Fibroblast of lung (primary cell): ENCODE data around the gene FRS2. TPM values are rescaled to one million over a fixed set of nuclear protein-coding genes. Genes with fewer than 3 reads are reported as not detected.

Source experiments
- DNase-seq, 2 donors: peaks; one replicate each; pipeline versions ENCODE4 v3.0.0 to v3.0.0-alpha.2; 2010; ENCODE audit warnings: low read depth in 2 of 2
- H2AFZ ChIP-seq: 2 replicates; pipeline ENCODE4 v1.5.1; 2012; ENCODE audit warnings: low read length, control low read depth, inconsistent platforms
- H3K27ac ChIP-seq: 2 replicates; pipeline ENCODE4 v1.5.1; 2011; ENCODE audit warnings: low read length, control low read depth; ENCODE audit not compliant: insufficient read depth
- H3K27me3 ChIP-seq: 2 replicates; pipeline ENCODE4 v1.5.1; 2011; ENCODE audit warnings: mild to moderate bottlenecking, low read length; ENCODE audit not compliant: control insufficient read depth, insufficient read depth
- H3K36me3 ChIP-seq: 2 replicates; pipeline ENCODE4 v1.5.1; 2011; ENCODE audit warnings: low read length; ENCODE audit not compliant: control insufficient read depth, insufficient read depth
- H3K4me1 ChIP-seq: 2 replicates; pipeline ENCODE4 v1.5.1; 2011; ENCODE audit warnings: low read length; ENCODE audit not compliant: control insufficient read depth, insufficient read depth; ENCODE audit errors: extremely low read depth
- H3K4me2 ChIP-seq: 2 replicates; pipeline ENCODE4 v1.5.1; 2011; ENCODE audit warnings: low read length, control low read depth; ENCODE audit not compliant: insufficient read depth; ENCODE audit errors: extremely low read depth
- H3K4me3 ChIP-seq, 4 experiments: fragments of 200-600 bp in 1 of 4; sonication (generic) in 1 of 4; replicated peaks in 1 of 4; 2 replicates each; pipeline ENCODE4 v1.5.1; 2011 to 2016; ENCODE audit warnings: low read length in 4 of 4, low read depth in 3 of 4, mild to moderate bottlenecking in 3 of 4, control low read depth in 2 of 4, inconsistent platforms in 1 of 4, mixed read lengths in 1 of 4; ENCODE audit not compliant: insufficient read depth in 1 of 4; ENCODE audit errors: control extremely low read depth in 1 of 4
- H3K79me2 ChIP-seq: 2 replicates; pipeline ENCODE4 v1.5.1; 2012; ENCODE audit warnings: mild to moderate bottlenecking, low read length, inconsistent platforms; ENCODE audit not compliant: control insufficient read depth, insufficient read depth
- H3K9ac ChIP-seq: 2 replicates; pipeline ENCODE4 v1.5.1; 2011; ENCODE audit warnings: mild to moderate bottlenecking, low read length, control low read depth; ENCODE audit not compliant: insufficient read depth
- H3K9me3 ChIP-seq: 2 replicates; pipeline ENCODE4 v1.5.1; 2012; ENCODE audit warnings: low read depth, low read length; ENCODE audit not compliant: control insufficient read depth, insufficient read depth
- H4K20me1 ChIP-seq: 2 replicates; pipeline ENCODE4 v1.5.1; 2011; ENCODE audit warnings: low read length; ENCODE audit not compliant: control insufficient read depth, insufficient read depth; ENCODE audit errors: extremely low read depth
- CTCF ChIP-seq, 2 donors: IDR thresholded peaks in 1 of 2; conservative IDR thresholded peaks in 1 of 2; 1 replicate in 1 of 2; 2 replicates in 1 of 2; pipeline ENCODE4 v1.5.1; 2011 to 2012; ENCODE audit warnings: low read length in 2 of 2, control low read depth in 1 of 2, inconsistent platforms in 1 of 2, low read depth in 1 of 2, mild to moderate bottlenecking in 1 of 2
- EZH2 ChIP-seq: IDR thresholded peaks from 2 replicates; pipeline ENCODE4 v1.5.1; 2012; ENCODE audit warnings: low read length, control low read depth, mild to moderate bottlenecking; ENCODE audit errors: missing control alignments
- polyA plus RNA-seq, 2 donors: library from polyadenylated mRNA; depleted of rRNA in 1 of 2; stranded (reverse) in 1 of 2; unstranded in 1 of 2; fragments of >200 nt; gene quantifications; 2 replicates each; pipeline ENCODE4 v1.2.1, GENCODE V29; 2011 to 2012; ENCODE audit warnings: missing spikeins in 1 of 2
- total RNA-seq: library from RNA; depleted of rRNA; stranded (reverse); fragments of >200 nt; gene quantifications from 2 replicates; pipeline ENCODE4 v1.2.1, GENCODE V29; 2014

FRS2 gene
- total and polyA plus RNA-seq, 2 donors (not counting 1 experiment from before 2014, with no cell fraction given): 37.1 to 45.9 TPM

- Histone ChIP-seq H3K4me1 (no peaks in the 10 kb centered on the region), H2AFZ (no peak overlapping the region), H3K27ac (no peak overlapping the region), H3K27me3 (no peaks in the 10 kb centered on the region), H3K79me2 (no peaks in the 10 kb centered on the region), H3K4me2 (no peak overlapping the region), H3K9ac (no peak overlapping the region), H3K9me3 (no peaks in the 10 kb centered on the region), H3K4me3 (no peak overlapping the region), H4K20me1 (no peaks in the 10 kb centered on the region), H3K36me3 (no peaks in the 10 kb centered on the region)
- DNase-seq: no peak
- TF ChIP-seq CTCF (conservative IDR thresholded peaks at IDR 0.05 in 1 of 2, IDR thresholded peaks at IDR 0.05 in 1 of 2; ENCODE audit: low read depth in 1 of 2, low read length in 2 of 2) (no peak), EZH2 (no peak)
Observed at GRCh38 chr12:69425417-69425816, 44.8 kb upstream of the FRS2 start.

GRCh38 chr12:69428351-69429073 lies 41.7 kb upstream of the FRS2 start:
- H2AFZ ChIP-seq: no peak overlapping the region
- no peak for TF ChIP-seq CTCF (conservative IDR thresholded peaks at IDR 0.05 in 1 of 2, IDR thresholded peaks at IDR 0.05 in 1 of 2; ENCODE audit: low read depth in 1 of 2, low read length in 2 of 2)
- TF ChIP-seq EZH2: no peak
- H3K27ac ChIP-seq: no peak overlapping the region
- H3K36me3 ChIP-seq: no peaks in the 10 kb centered on the region
- H3K4me3 ChIP-seq: no peak overlapping the region
- no peaks in the 10 kb centered on the region for H3K79me2 ChIP-seq
- no peak for DNase-seq
- H3K9me3 ChIP-seq: no peaks in the 10 kb centered on the region
- H3K4me1 ChIP-seq: no peaks in the 10 kb centered on the region
- H3K4me2 ChIP-seq: no peak overlapping the region
- H3K9ac ChIP-seq: no peak overlapping the region
- H4K20me1 ChIP-seq: no peaks in the 10 kb centered on the region
- H3K27me3 ChIP-seq: no peaks in the 10 kb centered on the region

DNA sequence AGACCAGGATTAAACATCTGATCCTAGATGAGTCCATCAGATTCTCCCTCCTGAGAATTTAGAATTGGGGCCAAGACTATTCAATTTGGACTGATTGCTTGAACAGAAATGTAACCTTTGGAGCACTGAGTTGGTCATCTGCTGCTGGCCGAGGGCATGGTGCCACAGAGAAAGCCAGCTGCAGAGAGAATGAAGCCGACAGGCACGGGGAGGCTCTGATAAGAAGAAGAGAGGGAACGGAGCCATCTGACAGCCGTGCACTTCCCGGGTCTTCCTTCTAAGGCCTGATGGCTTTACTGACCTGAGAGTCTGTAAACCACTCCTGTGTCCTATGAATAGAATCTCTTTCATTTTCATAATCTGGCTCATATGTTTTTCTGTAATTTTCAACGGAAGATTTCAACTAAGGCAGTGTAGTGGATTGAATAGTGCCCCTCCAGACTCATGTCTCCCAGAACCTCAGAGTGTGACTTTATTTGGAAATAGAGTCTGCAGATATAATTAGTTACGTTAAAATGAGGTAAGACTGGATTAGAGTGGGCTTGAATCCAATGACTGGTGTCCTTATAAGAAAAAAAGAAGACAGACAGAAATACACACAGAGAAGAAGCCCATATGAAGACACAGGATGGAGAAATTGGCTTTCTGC lies 39.1 kb upstream of the FRS2 start:
- no peak overlapping the region for H3K27ac ChIP-seq
- no peak for DNase-seq
- no peaks in the 10 kb centered on the region for H4K20me1 ChIP-seq
- TF ChIP-seq CTCF (conservative IDR thresholded peaks at IDR 0.05 in 1 of 2, IDR thresholded peaks at IDR 0.05 in 1 of 2; ENCODE audit: low read depth in 1 of 2, low read length in 2 of 2) (no peak), EZH2 (no peak)
- no peaks in the 10 kb centered on the region for H3K4me1 ChIP-seq
- H3K9ac ChIP-seq: no peak overlapping the region
- H3K79me2 ChIP-seq: no peaks in the 10 kb centered on the region
- H3K4me2 ChIP-seq: no peak overlapping the region
- H3K36me3 ChIP-seq: no peaks in the 10 kb centered on the region
- no peak overlapping the region for H2AFZ ChIP-seq
- no peak overlapping the region for H3K4me3 ChIP-seq
- no peaks in the 10 kb centered on the region for H3K9me3 ChIP-seq
- H3K27me3 ChIP-seq: no peaks in the 10 kb centered on the region
